HG03066 (cell line): Measurements from ENCODE around the gene RHCE.
A peak's percentile ranks its signal among the peaks of the same experiment; 100 is the strongest.
"Not testable (repeated sequence)": the region's sequence is repeated elsewhere in the genome, so short reads cannot be mapped to it uniquely, and the experiment has no call there.

Experiments
- ATAC-seq: cut with Tn5 transposase; IDR thresholded peaks from one replicate; pipeline ENCODE4 v1.9.1; 2021; ENCODE audit warnings: low read depth; ENCODE audit not compliant: unreplicated experiment

Gene RHCE

GRCh38 chr1:25433389-25434186, 13.0 kb upstream of the RHCE start:
- no peak for ATAC-seq

GRCh38 chr1:25432749-25433388, 12.2 kb upstream of the RHCE start:
- no peak for ATAC-seq

- ATAC-seq, result no peak
Measured at GRCh38 chr1:25431955-25432719, 11.5 kb upstream of the RHCE start.

- ATAC-seq, result peak; percentile 20
Measured at GRCh38 chr1:25430967-25431881, 10.6 kb upstream of the RHCE start.

GRCh38 chr1:25430073-25430966, 9.7 kb upstream of the RHCE start, which contains the start of gene MACO1:
Gene MACO1 (plus strand): TSS chr1:25430897. CDS start chr1:25431099, 202 bp downstream.
- ATAC-seq, result peak; percentile 91

GRCh38 chr1:25428475-25429166, 8.0 kb upstream of the RHCE start:
- no peak for ATAC-seq

GRCh38 chr1:25427696-25428095, 7.1 kb upstream of the RHCE start:
- ATAC-seq, result no peak

- no peak for ATAC-seq
Measured at GRCh38 chr1:25425098-25426085, 4.8 kb upstream of the RHCE start.

- ATAC-seq, result not testable (repeated sequence)
Measured at GRCh38 chr1:25423206-25423605, 2.6 kb upstream of the RHCE start.

- not testable (repeated sequence) for ATAC-seq
Measured at GRCh38 chr1:25419339-25419738, 1.3 kb downstream of the RHCE start.

GRCh38 chr1:25417280-25417679, 3.3 kb downstream of the RHCE start:
- not testable (repeated sequence) for ATAC-seq

- not testable (repeated sequence) for ATAC-seq
Measured at GRCh38 chr1:25414578-25414977, 6.0 kb downstream of the RHCE start.

- not testable (repeated sequence) for ATAC-seq
Measured at GRCh38 chr1:25414157-25414556, 6.5 kb downstream of the RHCE start.

- not testable (repeated sequence) for ATAC-seq
Measured at GRCh38 chr1:25412872-25413623, 7.6 kb downstream of the RHCE start.

- not testable (repeated sequence) for ATAC-seq
Measured at GRCh38 chr1:25409641-25410427, 10.8 kb downstream of the RHCE start.
